Right atrium auricular region (tissue), 2 donors: Measurements from ENCODE around the gene INS. TPM values are rescaled to one million over a fixed set of nuclear protein-coding genes. Genes with fewer than 3 reads are reported as not detected.

Experiments
- DNase-seq: peaks from one replicate; pipeline ENCODE4 v3.0.0-alpha.2; 2019; ENCODE audit warnings: low spot score
- H3K27ac ChIP-seq, 2 donors: fragments of 200-600 bp; sonication (generic); 1 replicate in 1 of 2; 2 replicates in 1 of 2; pipeline ENCODE4 v1.5.1; 2016 to 2019
- H3K27me3 ChIP-seq, 2 donors: fragments of 200-600 bp; sonication (generic); one replicate each; pipeline versions ENCODE4 v1.5.1 to v1.6.0; 2017 to 2019
- H3K36me3 ChIP-seq: fragments of 200-600 bp; sonication (generic); one replicate; pipeline ENCODE4 v1.5.1; 2016
- H3K4me1 ChIP-seq, 2 donors: fragments of 200-600 bp; sonication (generic); one replicate each; pipeline versions ENCODE4 v1.5.1 to v1.6.0; 2017 to 2019
- H3K4me3 ChIP-seq, 2 donors: fragments of 200-600 bp; sonication (generic); 1 replicate in 1 of 2; 2 replicates in 1 of 2; pipeline ENCODE4 v1.5.1; 2017 to 2019; ENCODE audit warnings: mild to moderate bottlenecking in 1 of 2, moderate library complexity in 1 of 2
- H3K9me3 ChIP-seq, 2 donors: fragments of 200-600 bp; sonication (generic); one replicate each; pipeline ENCODE4 v1.5.1; 2019
- CTCF ChIP-seq, 2 donors: fragments of 200-600 bp; sonication (generic); IDR thresholded peaks; one replicate each; pipeline ENCODE4 v1.5.1; 2019; ENCODE audit warnings: antibody characterized with exemption in 2 of 2
- total RNA-seq, 2 donors: library from RNA; depleted of rRNA; stranded (reverse); fragments of >200 nt; gene quantifications; one replicate each; pipeline ENCODE4 v1.1.0, GENCODE V29; 2016

The INS gene
- total RNA-seq, 2 donors from 2014 or later, result not detected

GRCh38 chr11:2154889-2155288, 6.1 kb downstream of the INS start:
- Histone ChIP-seq H3K36me3 (no peaks in the 10 kb centered on the region), H3K4me1 (peaks cover 0 to 10% of the 10 kb centered on the region in 2 donors), H3K4me3 (no peak overlapping the region), H3K27ac (no peak overlapping the region), H3K9me3 (no peaks in the 10 kb centered on the region), H3K27me3 (no peaks in the 10 kb centered on the region)
- no peak for TF ChIP-seq CTCF (IDR thresholded peaks at IDR 0.05)
- DNase-seq, result no peak

GRCh38 chr11:2154195-2154585, 6.8 kb downstream of the INS start:
- Histone ChIP-seq H3K9me3 (no peaks in the 10 kb centered on the region), H3K27ac (no peak overlapping the region), H3K27me3 (no peaks in the 10 kb centered on the region), H3K36me3 (no peaks in the 10 kb centered on the region), H3K4me3 (no peak overlapping the region), H3K4me1 (peaks cover 0 to 10% of the 10 kb centered on the region in 2 donors)
- TF ChIP-seq CTCF (IDR thresholded peaks at IDR 0.05), result no peak
- DNase-seq, result no peak

GRCh38 chr11:2153581-2154194, 7.3 kb downstream of the INS start:
- Histone ChIP-seq H3K27me3 (no peaks in the 10 kb centered on the region), H3K27ac (no peak overlapping the region), H3K4me3 (no peak overlapping the region), H3K36me3 (no peaks in the 10 kb centered on the region), H3K4me1 (peaks cover 0 to 10% of the 10 kb centered on the region in 2 donors), H3K9me3 (no peaks in the 10 kb centered on the region)
- TF ChIP-seq CTCF (IDR thresholded peaks at IDR 0.05), result no peak
- DNase-seq, result no peak

- Histone ChIP-seq H3K4me1 (peaks cover 0 to 10% of the 10 kb centered on the region in 2 donors), H3K4me3 (no peak overlapping the region), H3K9me3 (no peaks in the 10 kb centered on the region), H3K27me3 (no peaks in the 10 kb centered on the region), H3K27ac (no peak overlapping the region), H3K36me3 (no peaks in the 10 kb centered on the region)
- peak; percentile 83 for DNase-seq
- peak; percentile 75 to 87 for TF ChIP-seq CTCF (IDR thresholded peaks at IDR 0.05)
Measured at GRCh38 chr11:2151500-2152257, 9.3 kb downstream of the INS start.

GRCh38 chr11:2149864-2150847, 10.9 kb downstream of the INS start:
- Histone ChIP-seq H3K36me3 (no peaks in the 10 kb centered on the region), H3K27me3 (peaks cover 5 to 6% of the 10 kb centered on the region in 2 donors), H3K9me3 (no peaks in the 10 kb centered on the region), H3K27ac (no peak overlapping the region), H3K4me1 (peaks cover 0 to 10% of the 10 kb centered on the region in 2 donors), H3K4me3 (no peak overlapping the region)
- no peak for DNase-seq
- TF ChIP-seq CTCF (IDR thresholded peaks at IDR 0.05), result peak in 1 of 2 donors; percentile 71
